Upper lobe of right lung (tissue), 1 donor: ENCODE results near the gene RAB27A. TPM values are rescaled to one million over a fixed set of nuclear protein-coding genes. Genes with fewer than 3 reads are reported as not detected.

Experiments
- ATAC-seq: fragments of 200-7000 bp; cut with Tn5 transposase; one replicate; pipeline ENCODE4 v1.9.1; 2020; ENCODE audit warnings: mild to moderate bottlenecking, moderate library complexity
- DNase-seq: peaks from one replicate; pipeline ENCODE4 v3.0.0-alpha.2; 2020
- H3K27ac ChIP-seq: fragments of 200-600 bp; one replicate; pipeline ENCODE4 v1.8.0; 2022
- H3K27me3 ChIP-seq: fragments of 200-600 bp; one replicate; pipeline ENCODE4 v1.8.0; 2022; ENCODE audit warnings: mild to moderate bottlenecking
- H3K36me3 ChIP-seq: fragments of 200-600 bp; one replicate; pipeline ENCODE4 v1.8.0; 2022
- H3K4me1 ChIP-seq: fragments of 200-600 bp; one replicate; pipeline ENCODE4 v1.8.0; 2022
- H3K4me3 ChIP-seq: fragments of 200-600 bp; one replicate; pipeline ENCODE4 v1.8.0; 2022; ENCODE audit warnings: mild to moderate bottlenecking
- H3K9me3 ChIP-seq: fragments of 200-600 bp; one replicate; pipeline ENCODE4 v1.8.0; 2022
- CTCF ChIP-seq: fragments of 200-600 bp; IDR thresholded peaks from one replicate; pipeline ENCODE4 v1.8.0; 2022; ENCODE audit warnings: antibody characterized with exemption
- intact Hi-C: fragments of 100-400 bp; cut with DNase I; formaldehyde crosslinking; loops from one replicate; pipeline ENCODE4 v1.11.0; 2022
- total RNA-seq: library from RNA; stranded (reverse); fragmentation: NEBNext Ultra II Directional; extraction: Animal tissue kit (Norgen Biotek cat#: 25700); gene quantifications from one replicate; pipeline ENCODE4 v1.2.1, GENCODE V29; 2021
- donor health status: DM: no; HTN: yes; CAD: no; lungs with severe emphysema.

RAB27A gene
- total RNA-seq, 1 donor from 2014 or later: 72.5 TPM

GRCh38 chr15:55268176-55268695 is 21.4 kb downstream of the RAB27A start:
- no peaks in the 10 kb centered on the region for H3K27me3 ChIP-seq
- H3K4me1 ChIP-seq: peaks cover 21% of the 10 kb centered on the region
- H3K4me3 ChIP-seq: no peak overlapping the region
- H3K36me3 ChIP-seq: peaks cover 7% of the 10 kb centered on the region
- TF ChIP-seq CTCF: no peak
- H3K27ac ChIP-seq: peak overlapping the region; percentile 70
- intact Hi-C loops: no loop called here
- ATAC-seq (no peak), DNase-seq (no peak)
- H3K9me3 ChIP-seq: no peaks in the 10 kb centered on the region

GRCh38 chr15:55267401-55268175 is 22.0 kb downstream of the RAB27A start:
- Histone ChIP-seq H3K36me3 (peaks cover 7% of the 10 kb centered on the region), H3K4me3 (peak overlapping the region; percentile 9), H3K9me3 (no peaks in the 10 kb centered on the region), H3K27ac (peak overlapping the region; percentile 70), H3K27me3 (no peaks in the 10 kb centered on the region), H3K4me1 (peaks cover 21% of the 10 kb centered on the region)
- ATAC-seq: peak; percentile 92
- TF ChIP-seq CTCF: no peak
- intact Hi-C loops: no loop called here
- peak; percentile 75 for DNase-seq

DNA sequence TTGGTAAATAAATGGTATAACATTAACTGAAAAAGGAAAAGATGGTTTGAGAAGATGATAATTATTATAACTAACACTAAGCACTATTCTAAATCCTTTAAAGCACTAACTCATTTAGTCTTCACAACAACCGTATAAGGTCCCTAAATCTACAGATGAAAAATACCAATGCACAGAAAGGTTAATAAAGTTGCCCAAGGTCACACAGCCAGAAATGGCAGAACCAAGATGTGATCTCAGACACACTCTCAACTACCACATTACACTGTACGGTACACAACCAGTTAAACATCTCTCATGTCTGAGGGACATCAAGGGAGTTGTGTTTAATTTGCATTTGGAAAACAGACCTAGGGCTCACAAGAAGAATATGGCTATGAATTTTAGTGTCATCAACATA is 23.1 kb downstream of the RAB27A start:
- H3K9me3 ChIP-seq: no peaks in the 10 kb centered on the region
- no peak for ATAC-seq
- intact Hi-C loops: no loop called here
- no peak for TF ChIP-seq CTCF
- no peak overlapping the region for H3K4me3 ChIP-seq
- peaks cover 7% of the 10 kb centered on the region for H3K36me3 ChIP-seq
- DNase-seq: no peak
- peaks cover 21% of the 10 kb centered on the region for H3K4me1 ChIP-seq
- H3K27ac ChIP-seq: peak overlapping the region; percentile 70
- no peaks in the 10 kb centered on the region for H3K27me3 ChIP-seq

GRCh38 chr15:55260562-55261131 is 29.0 kb downstream of the RAB27A start:
- Histone ChIP-seq H3K4me1 (peaks cover 12% of the 10 kb centered on the region), H3K9me3 (no peaks in the 10 kb centered on the region), H3K36me3 (peaks cover 8% of the 10 kb centered on the region), H3K27me3 (no peaks in the 10 kb centered on the region), H3K4me3 (no peak overlapping the region), H3K27ac (no peak overlapping the region)
- no peak for DNase-seq
- intact Hi-C loops: no loop called here
- no peak for ATAC-seq
- no peak for TF ChIP-seq CTCF

DNA sequence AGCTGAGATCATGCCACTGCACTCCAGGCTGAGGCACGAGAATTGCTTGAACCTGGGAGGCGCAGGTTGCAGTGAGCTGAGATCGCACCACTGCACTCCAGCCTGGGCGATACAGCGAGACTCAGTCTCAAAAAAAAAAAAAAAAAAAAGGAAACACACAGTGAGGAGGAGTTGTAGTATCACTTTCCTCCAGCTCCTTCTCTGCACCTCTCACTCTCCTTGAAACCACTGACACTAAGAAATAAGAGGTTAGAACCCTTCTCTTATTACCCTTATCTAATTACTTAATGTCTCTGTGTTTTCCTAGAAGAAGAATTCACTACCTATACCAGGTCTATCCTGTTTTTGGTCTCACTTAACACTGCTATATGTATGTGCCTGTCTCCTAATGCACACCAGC is 31.7 kb downstream of the RAB27A start:
- no peak for ATAC-seq
- no peak overlapping the region for H3K4me3 ChIP-seq
- TF ChIP-seq CTCF: no peak
- peaks cover 7% of the 10 kb centered on the region for H3K36me3 ChIP-seq
- H3K27ac ChIP-seq: no peak overlapping the region
- peaks cover 30% of the 10 kb centered on the region for H3K4me1 ChIP-seq
- H3K9me3 ChIP-seq: no peaks in the 10 kb centered on the region
- DNase-seq: no peak
- intact Hi-C loops: no loop called here
- H3K27me3 ChIP-seq: no peaks in the 10 kb centered on the region
